Measurements from ENCODE around the gene UBE3B. TPM values are rescaled to one million over a fixed set of nuclear protein-coding genes. Genes with fewer than 3 reads are reported as not detected.

The UBE3B gene
- total RNA-seq, 1 donor from 2014 or later: 36.9 TPM

GRCh38 chr12:109455706-109456105 lies 21.7 kb upstream of the UBE3B start:
- H3K4me3 Mint-ChIP-seq: no peak overlapping the region
- TF ChIP-seq CTCF (IDR thresholded peaks at IDR 0.05): no peak
- ChIA-PET POLR2A (no interaction called here), CTCF (no interaction called here)
- no peak overlapping the region for H3K27ac Mint-ChIP-seq
- no peaks in the 10 kb centered on the region for H3K4me1 Mint-ChIP-seq
- H3K9me3 Mint-ChIP-seq: no peaks in the 10 kb centered on the region
- no peaks in the 10 kb centered on the region for H3K27me3 Mint-ChIP-seq
- intact Hi-C loops (cut with micrococcal nuclease): no loop called here
- DNase-seq (no peak), ATAC-seq (ENCODE audit: low read depth) (no peak)
- H3K36me3 Mint-ChIP-seq (ENCODE audit: low read depth): peaks cover 86% of the 10 kb centered on the region

- no peak overlapping the region for H3K27ac Mint-ChIP-seq
- H3K4me1 Mint-ChIP-seq: peaks cover 9% of the 10 kb centered on the region
- no peaks in the 10 kb centered on the region for H3K27me3 Mint-ChIP-seq
- TF ChIP-seq CTCF (IDR thresholded peaks at IDR 0.05): no peak
- ATAC-seq (ENCODE audit: low read depth) (no peak), DNase-seq (no peak)
- H3K4me3 Mint-ChIP-seq: no peak overlapping the region
- H3K9me3 Mint-ChIP-seq: no peaks in the 10 kb centered on the region
- H3K36me3 Mint-ChIP-seq (ENCODE audit: low read depth): peaks cover 70% of the 10 kb centered on the region
- CTCF ChIA-PET: no interaction called here
- intact Hi-C loops (cut with micrococcal nuclease): no loop called here
- POLR2A ChIA-PET: no interaction called here
Measured at GRCh38 chr12:109458086-109458485, 19.3 kb upstream of the UBE3B start.

- DNase-seq (no peak), ATAC-seq (ENCODE audit: low read depth) (no peak)
- ChIA-PET POLR2A (no interaction called here), CTCF (no interaction called here)
- intact Hi-C loops (cut with micrococcal nuclease): no loop called here
- TF ChIP-seq CTCF (IDR thresholded peaks at IDR 0.05): no peak
- H3K4me1 Mint-ChIP-seq: peaks cover 9% of the 10 kb centered on the region
- no peaks in the 10 kb centered on the region for H3K9me3 Mint-ChIP-seq
- H3K4me3 Mint-ChIP-seq: no peak overlapping the region
- no peaks in the 10 kb centered on the region for H3K27me3 Mint-ChIP-seq
- H3K27ac Mint-ChIP-seq: no peak overlapping the region
- H3K36me3 Mint-ChIP-seq (ENCODE audit: low read depth): peaks cover 70% of the 10 kb centered on the region
Measured at GRCh38 chr12:109458771-109459208, 18.6 kb upstream of the UBE3B start.

GRCh38 chr12:109459247-109459646 lies 18.2 kb upstream of the UBE3B start:
- H3K27ac Mint-ChIP-seq: no peak overlapping the region
- ChIA-PET POLR2A (no interaction called here), CTCF (no interaction called here)
- TF ChIP-seq CTCF (IDR thresholded peaks at IDR 0.05): no peak
- peaks cover 69% of the 10 kb centered on the region for H3K36me3 Mint-ChIP-seq (ENCODE audit: low read depth)
- H3K4me3 Mint-ChIP-seq: no peak overlapping the region
- no peaks in the 10 kb centered on the region for H3K9me3 Mint-ChIP-seq
- peaks cover 9% of the 10 kb centered on the region for H3K4me1 Mint-ChIP-seq
- H3K27me3 Mint-ChIP-seq: no peaks in the 10 kb centered on the region
- ATAC-seq (ENCODE audit: low read depth) (no peak), DNase-seq (no peak)
- intact Hi-C loops (cut with micrococcal nuclease): no loop called here

- CTCF ChIA-PET: no interaction called here
- DNase-seq: no peak
- H3K27me3 Mint-ChIP-seq: no peaks in the 10 kb centered on the region
- POLR2A ChIA-PET: no interaction called here
- no peak for ATAC-seq (ENCODE audit: low read depth)
- no peak for TF ChIP-seq CTCF (IDR thresholded peaks at IDR 0.05)
- no peak overlapping the region for H3K4me3 Mint-ChIP-seq
- intact Hi-C loops (cut with micrococcal nuclease): loop anchor here (5.0 kb wide), 1 partner anchor 112 kb away; the partner anchor contains the start of genes MMAB and MVK
- peaks cover 72% of the 10 kb centered on the region for H3K36me3 Mint-ChIP-seq (ENCODE audit: low read depth)
- no peaks in the 10 kb centered on the region for H3K9me3 Mint-ChIP-seq
- H3K4me1 Mint-ChIP-seq: peaks cover 9% of the 10 kb centered on the region
- H3K27ac Mint-ChIP-seq: no peak overlapping the region
Measured at GRCh38 chr12:109460538-109460937, 16.9 kb upstream of the UBE3B start.

All from activated B cell treated with CpG ODN at 0.5 μM for 24 hours (primary cell).